Activated T-helper 2 cell treated with anti-CD3 and anti-CD28 coated beads, Interferon-gamma antibody, Interleukin-2, Interleukin-4, amounts not matched to agents 10 μg/mL and 5 μg/mL and 100 μg/mL, durations not matched to agents 14 hours and 24 hours and 36 hours (primary cell): ENCODE results near the gene GREB1L. TPM values are rescaled to one million over a fixed set of nuclear protein-coding genes. Genes with fewer than 3 reads are reported as not detected.
"Not testable (repeated sequence)": the region's sequence is repeated elsewhere in the genome, so short reads cannot be mapped to it uniquely, and the experiment has no call there.

Source experiments
- DNase-seq: peaks from one replicate; pipeline ENCODE4 v3.0.0; 2021; ENCODE audit warnings: low spot score
- H3K27ac Mint-ChIP-seq: one replicate; pipeline ENCODE4 v1.8.0; 2021; ENCODE audit warnings: mixed read lengths
- H3K27me3 Mint-ChIP-seq: one replicate; pipeline ENCODE4 v1.8.0; 2021; ENCODE audit warnings: low read depth, mixed read lengths
- H3K36me3 Mint-ChIP-seq: one replicate; pipeline ENCODE4 v1.8.0; 2021; ENCODE audit warnings: low read depth, mixed read lengths
- H3K4me1 Mint-ChIP-seq: one replicate; pipeline ENCODE4 v1.8.0; 2021; ENCODE audit warnings: low read depth, mixed read lengths
- H3K4me3 Mint-ChIP-seq: one replicate; pipeline ENCODE4 v1.8.0; 2021; ENCODE audit warnings: low read depth, mild to moderate bottlenecking, moderate library complexity, mixed read lengths
- H3K9me3 Mint-ChIP-seq: one replicate; pipeline ENCODE4 v1.8.0; 2021; ENCODE audit warnings: mixed read lengths
- intact Hi-C: fragments of 100-400 bp; cut with micrococcal nuclease; formaldehyde crosslinking; loops from one replicate; pipeline ENCODE4 v1.15.1; 2023
- total RNA-seq: library from RNA; stranded (reverse); gene quantifications from 2 replicates; pipeline ENCODE4 v1.2.3, GENCODE V29; 2022

The GREB1L gene
- total RNA-seq, 1 donor from 2014 or later: not detected

DNA sequence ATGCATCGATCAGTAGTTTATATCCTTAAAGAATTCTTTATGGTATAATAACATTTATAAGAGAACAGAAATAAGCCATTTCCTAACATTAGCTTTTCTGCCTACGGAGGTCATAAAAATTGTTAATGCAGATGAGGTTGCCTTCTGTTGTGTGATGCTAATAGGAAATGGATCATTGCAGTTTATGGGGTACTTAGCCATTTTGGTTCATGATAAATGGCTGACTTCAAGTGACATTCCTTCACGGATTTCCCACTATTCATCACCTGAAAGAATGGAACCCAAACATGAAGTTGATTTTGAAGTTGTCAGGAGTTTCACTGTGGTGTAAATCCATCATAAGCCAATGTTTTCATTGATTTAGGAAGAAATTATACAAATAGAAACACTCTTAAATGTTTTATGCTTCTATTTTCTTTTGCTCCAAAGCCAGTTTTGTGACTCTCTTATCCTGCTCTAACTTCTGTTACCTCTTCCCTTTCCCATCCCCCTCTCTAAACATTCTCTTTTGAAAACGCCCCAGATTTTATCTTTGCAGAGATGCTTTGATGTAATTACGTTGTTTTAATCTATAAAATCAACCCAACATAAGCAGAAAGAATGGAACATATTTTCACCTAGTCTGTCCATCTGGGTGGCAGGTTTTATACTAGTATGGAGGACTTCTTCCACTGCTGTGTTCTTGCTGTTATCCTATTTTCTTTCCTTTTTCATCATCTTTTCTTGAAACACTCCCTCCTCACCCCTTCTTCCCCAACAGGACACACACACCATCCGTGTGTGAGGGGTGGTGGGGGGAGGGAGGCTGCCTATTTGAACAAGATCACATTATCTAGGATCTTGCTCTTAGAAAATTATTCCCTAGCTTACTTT, 58.2 kb downstream of the GREB1L start:
- Mint-ChIP-seq H3K9me3 (no peaks in the 10 kb centered on the region), H3K36me3 (no peaks in the 10 kb centered on the region), H3K27me3 (peaks cover 4% of the 10 kb centered on the region), H3K4me3 (no peak overlapping the region), H3K4me1 (no peaks in the 10 kb centered on the region), H3K27ac (no peak overlapping the region)
- DNase-seq: no peak
- intact Hi-C loops: no loop called here

- H3K4me3 Mint-ChIP-seq: no peak overlapping the region
- DNase-seq: no peak
- intact Hi-C loops: no loop called here
- H3K9me3 Mint-ChIP-seq: no peaks in the 10 kb centered on the region
- H3K27me3 Mint-ChIP-seq: peaks cover 4% of the 10 kb centered on the region
- H3K4me1 Mint-ChIP-seq: no peaks in the 10 kb centered on the region
- H3K36me3 Mint-ChIP-seq: no peaks in the 10 kb centered on the region
- H3K27ac Mint-ChIP-seq: no peak overlapping the region
These were observed 58.8 kb downstream of the GREB1L start for GRCh38 chr18:21300908-21301200.

DNA sequence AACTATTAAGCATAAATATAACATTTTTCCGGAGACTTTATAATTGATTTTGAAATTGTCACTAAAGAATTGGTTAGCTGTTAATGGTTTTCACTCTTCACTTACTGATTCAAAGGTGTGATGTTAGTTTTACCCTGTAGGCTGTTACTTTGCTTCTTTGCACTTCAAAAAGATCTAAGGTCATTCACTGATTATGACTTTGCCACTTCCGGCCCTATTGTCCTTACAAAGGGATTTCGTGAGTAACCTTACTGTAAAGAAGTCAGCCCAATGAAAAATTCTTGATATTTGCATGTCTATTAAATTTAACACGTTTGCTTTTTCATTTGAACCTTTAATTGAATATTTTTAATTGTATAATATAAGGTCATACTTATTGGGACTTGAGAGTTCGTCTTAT, 61.4 kb downstream of the GREB1L start:
- intact Hi-C loops: no loop called here
- DNase-seq: no peak
- H3K36me3 Mint-ChIP-seq: no peaks in the 10 kb centered on the region
- H3K27ac Mint-ChIP-seq: no peak overlapping the region
- no peaks in the 10 kb centered on the region for H3K9me3 Mint-ChIP-seq
- H3K4me3 Mint-ChIP-seq: no peak overlapping the region
- H3K27me3 Mint-ChIP-seq: peaks cover 4% of the 10 kb centered on the region
- no peaks in the 10 kb centered on the region for H3K4me1 Mint-ChIP-seq

GRCh38 chr18:21303895-21304294, 61.9 kb downstream of the GREB1L start:
- H3K4me3 Mint-ChIP-seq: no peak overlapping the region
- H3K27ac Mint-ChIP-seq: no peak overlapping the region
- intact Hi-C loops: no loop called here

GRCh38 chr18:21305621-21306020, 63.6 kb downstream of the GREB1L start:
- Mint-ChIP-seq H3K27me3 (peaks cover 4% of the 10 kb centered on the region), H3K4me3 (no peak overlapping the region), H3K9me3 (no peaks in the 10 kb centered on the region), H3K27ac (no peak overlapping the region), H3K4me1 (no peaks in the 10 kb centered on the region), H3K36me3 (no peaks in the 10 kb centered on the region)
- DNase-seq: no peak
- intact Hi-C loops: no loop called here

More at GRCh38 chr18:21303895-21304294, 61.9 kb downstream of the GREB1L start:
- no peaks in the 10 kb centered on the region for H3K36me3 Mint-ChIP-seq
- H3K9me3 Mint-ChIP-seq: no peaks in the 10 kb centered on the region
- no peak for DNase-seq
- no peaks in the 10 kb centered on the region for H3K4me1 Mint-ChIP-seq
- peaks cover 4% of the 10 kb centered on the region for H3K27me3 Mint-ChIP-seq

DNA sequence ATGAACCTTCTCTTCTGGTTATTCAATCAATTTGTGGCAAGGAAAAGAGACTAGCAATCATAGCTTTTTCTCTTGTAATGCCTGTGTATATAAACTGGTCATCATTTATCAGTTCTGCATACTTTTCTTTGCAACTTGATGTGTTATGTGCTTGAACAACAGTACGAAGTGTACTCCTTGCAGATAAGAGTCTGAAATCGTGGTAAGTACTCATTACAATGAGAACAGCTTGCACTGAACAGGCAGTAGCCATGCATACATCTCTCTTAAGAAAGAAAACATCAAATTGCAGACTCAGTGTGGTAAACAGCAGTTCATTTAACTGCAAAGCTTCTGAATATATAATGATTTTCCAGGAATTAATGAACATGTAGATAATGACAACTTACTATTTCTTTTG, 64.3 kb downstream of the GREB1L start:
- Mint-ChIP-seq H3K4me1 (no peaks in the 10 kb centered on the region), H3K27me3 (peaks cover 2% of the 10 kb centered on the region), H3K4me3 (no peak overlapping the region), H3K27ac (no peak overlapping the region), H3K36me3 (no peaks in the 10 kb centered on the region), H3K9me3 (no peaks in the 10 kb centered on the region)
- no peak for DNase-seq
- intact Hi-C loops: no loop called here

DNA sequence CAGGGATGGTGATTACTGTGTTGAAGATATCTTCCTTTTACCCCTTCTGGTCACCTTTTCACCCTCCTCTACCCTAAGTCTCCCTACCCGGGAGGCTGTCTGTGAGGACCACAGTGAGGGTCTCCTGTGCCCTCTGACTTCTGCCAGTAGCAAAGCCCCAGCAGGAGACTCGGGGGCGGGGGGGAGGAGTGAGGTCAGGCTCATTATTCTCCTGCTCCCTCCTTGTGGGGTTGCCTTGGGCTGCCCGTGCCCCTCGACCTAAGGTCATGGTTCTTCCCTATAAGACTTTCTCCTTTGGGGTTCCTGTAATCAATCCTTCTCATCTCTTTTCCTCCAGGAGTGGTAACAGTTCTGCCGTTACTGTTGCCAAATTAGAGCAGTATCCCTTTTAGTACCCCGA, 65.5 kb downstream of the GREB1L start:
- Mint-ChIP-seq H3K4me3 (no peak overlapping the region), H3K27me3 (no peaks in the 10 kb centered on the region), H3K9me3 (no peaks in the 10 kb centered on the region), H3K4me1 (no peaks in the 10 kb centered on the region), H3K27ac (no peak overlapping the region), H3K36me3 (no peaks in the 10 kb centered on the region)
- intact Hi-C loops: no loop called here
- no peak for DNase-seq

- no peak for DNase-seq
- Mint-ChIP-seq H3K9me3 (no peaks in the 10 kb centered on the region), H3K27me3 (no peaks in the 10 kb centered on the region), H3K4me3 (no peak overlapping the region), H3K36me3 (no peaks in the 10 kb centered on the region), H3K4me1 (no peaks in the 10 kb centered on the region), H3K27ac (no peak overlapping the region)
- intact Hi-C loops: no loop called here
These were observed 67.2 kb downstream of the GREB1L start for GRCh38 chr18:21309248-21309647.

GRCh38 chr18:21311980-21312379, 69.9 kb downstream of the GREB1L start:
- intact Hi-C loops, H3K9me3 Mint-ChIP-seq, DNase-seq, H3K4me1 Mint-ChIP-seq, H3K27me3 Mint-ChIP-seq, H3K4me3 Mint-ChIP-seq, H3K27ac Mint-ChIP-seq, H3K36me3 Mint-ChIP-seq: not testable (repeated sequence)

- Mint-ChIP-seq H3K9me3 (no peaks in the 10 kb centered on the region), H3K4me1 (no peaks in the 10 kb centered on the region), H3K4me3 (no peak overlapping the region), H3K27me3 (no peaks in the 10 kb centered on the region), H3K27ac (no peak overlapping the region), H3K36me3 (no peaks in the 10 kb centered on the region)
- DNase-seq: no peak
- intact Hi-C loops: no loop called here
These were observed 71.5 kb downstream of the GREB1L start for GRCh38 chr18:21313576-21313975.

DNA sequence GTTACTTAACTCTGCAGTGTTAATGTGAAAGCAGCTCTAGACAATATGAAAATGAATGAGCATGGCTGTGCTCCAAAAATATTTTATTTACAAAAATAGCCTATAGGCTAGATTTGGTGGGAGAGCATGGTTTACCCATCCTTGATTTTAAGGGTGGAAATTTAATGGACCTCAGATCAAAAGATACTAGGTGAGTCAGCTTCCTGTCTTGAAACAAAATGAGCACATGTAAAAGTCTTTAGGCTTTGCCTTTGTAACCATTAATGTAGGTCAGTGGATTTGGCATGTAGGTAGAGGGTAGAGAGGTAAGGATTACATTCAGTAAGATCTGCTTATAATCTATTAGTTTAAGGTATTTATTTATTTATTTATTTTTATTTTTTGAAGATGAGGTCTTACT, 72.7 kb downstream of the GREB1L start:
- Mint-ChIP-seq H3K4me1 (no peaks in the 10 kb centered on the region), H3K27me3 (no peaks in the 10 kb centered on the region), H3K9me3 (no peaks in the 10 kb centered on the region)

DNA sequence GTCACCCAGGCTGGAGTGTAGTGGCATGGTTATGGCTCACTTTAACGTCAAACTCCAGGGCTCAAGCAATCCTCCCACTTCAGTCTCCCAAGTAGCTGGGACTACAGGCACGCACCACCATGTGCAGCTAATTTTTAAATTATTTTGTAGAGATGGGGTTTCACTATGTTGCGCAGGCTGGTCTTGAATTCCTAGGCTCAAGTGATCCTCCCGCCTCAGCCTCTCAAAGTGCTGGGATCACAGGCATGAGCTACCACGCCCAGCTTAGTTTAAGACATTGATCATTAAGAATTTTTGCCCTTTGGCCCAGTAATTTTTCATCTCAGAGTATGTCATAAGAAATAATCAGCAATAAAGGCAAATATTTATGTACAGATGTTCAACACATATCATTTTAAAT, 73.1 kb downstream of the GREB1L start:
- H3K27me3 Mint-ChIP-seq, H3K36me3 Mint-ChIP-seq, H3K27ac Mint-ChIP-seq, intact Hi-C loops, H3K9me3 Mint-ChIP-seq, DNase-seq, H3K4me1 Mint-ChIP-seq, H3K4me3 Mint-ChIP-seq: not testable (repeated sequence)

More for the DNA sequence above, 72.7 kb downstream of the GREB1L start:
- no peak for DNase-seq
- Mint-ChIP-seq H3K27ac (no peak overlapping the region), H3K36me3 (no peaks in the 10 kb centered on the region), H3K4me3 (no peak overlapping the region)
- intact Hi-C loops: no loop called here

- H3K4me3 Mint-ChIP-seq: no peak overlapping the region
- DNase-seq: no peak
- H3K27me3 Mint-ChIP-seq: no peaks in the 10 kb centered on the region
- no peaks in the 10 kb centered on the region for H3K36me3 Mint-ChIP-seq
- H3K9me3 Mint-ChIP-seq: no peaks in the 10 kb centered on the region
- no peaks in the 10 kb centered on the region for H3K4me1 Mint-ChIP-seq
- intact Hi-C loops: no loop called here
- no peak overlapping the region for H3K27ac Mint-ChIP-seq
These were observed 73.7 kb downstream of the GREB1L start for GRCh38 chr18:21315741-21316197.

GRCh38 chr18:21316296-21316695, 74.3 kb downstream of the GREB1L start:
- intact Hi-C loops: no loop called here
- no peaks in the 10 kb centered on the region for H3K27me3 Mint-ChIP-seq

More at GRCh38 chr18:21316296-21316695, 74.3 kb downstream of the GREB1L start:
- H3K36me3 Mint-ChIP-seq: no peaks in the 10 kb centered on the region
- no peak overlapping the region for H3K27ac Mint-ChIP-seq
- no peak overlapping the region for H3K4me3 Mint-ChIP-seq
- H3K4me1 Mint-ChIP-seq: no peaks in the 10 kb centered on the region
- H3K9me3 Mint-ChIP-seq: no peaks in the 10 kb centered on the region
- DNase-seq: no peak
